GM21360 (cell line): ENCODE data around the gene SMC1B.

Source experiments
- ATAC-seq: cut with Tn5 transposase; IDR thresholded peaks from one replicate; pipeline ENCODE4 v1.9.1; 2021; ENCODE audit warnings: mild to moderate bottlenecking, moderate library complexity; ENCODE audit not compliant: unreplicated experiment

The SMC1B gene

GRCh38 chr22:45322873-45323525, 90.4 kb downstream of the SMC1B start:
- no peak for ATAC-seq

GRCh38 chr22:45321827-45322226, 91.6 kb downstream of the SMC1B start:
- no peak for ATAC-seq

- ATAC-seq = no peak
These were observed 92.9 kb downstream of the SMC1B start for GRCh38 chr22:45320357-45320976.

DNA sequence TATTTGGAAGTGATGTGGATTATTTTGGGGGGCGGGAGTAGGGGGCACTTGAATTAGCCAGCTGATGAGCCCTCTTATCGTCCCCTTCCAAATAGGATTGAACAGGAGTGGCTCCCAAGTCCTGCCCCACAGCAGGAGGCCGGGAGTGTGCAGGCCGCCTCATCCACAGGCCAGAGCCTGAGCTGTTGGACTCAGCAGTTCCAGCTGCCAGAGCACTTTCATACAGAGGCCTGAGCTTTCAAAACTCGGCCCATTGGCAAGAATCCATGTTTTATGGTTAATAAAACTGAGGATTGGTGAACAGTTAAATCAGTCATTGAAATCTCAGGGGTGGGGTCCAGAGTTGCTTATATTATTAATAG, 94.1 kb downstream of the SMC1B start:
- ATAC-seq = no peak

DNA sequence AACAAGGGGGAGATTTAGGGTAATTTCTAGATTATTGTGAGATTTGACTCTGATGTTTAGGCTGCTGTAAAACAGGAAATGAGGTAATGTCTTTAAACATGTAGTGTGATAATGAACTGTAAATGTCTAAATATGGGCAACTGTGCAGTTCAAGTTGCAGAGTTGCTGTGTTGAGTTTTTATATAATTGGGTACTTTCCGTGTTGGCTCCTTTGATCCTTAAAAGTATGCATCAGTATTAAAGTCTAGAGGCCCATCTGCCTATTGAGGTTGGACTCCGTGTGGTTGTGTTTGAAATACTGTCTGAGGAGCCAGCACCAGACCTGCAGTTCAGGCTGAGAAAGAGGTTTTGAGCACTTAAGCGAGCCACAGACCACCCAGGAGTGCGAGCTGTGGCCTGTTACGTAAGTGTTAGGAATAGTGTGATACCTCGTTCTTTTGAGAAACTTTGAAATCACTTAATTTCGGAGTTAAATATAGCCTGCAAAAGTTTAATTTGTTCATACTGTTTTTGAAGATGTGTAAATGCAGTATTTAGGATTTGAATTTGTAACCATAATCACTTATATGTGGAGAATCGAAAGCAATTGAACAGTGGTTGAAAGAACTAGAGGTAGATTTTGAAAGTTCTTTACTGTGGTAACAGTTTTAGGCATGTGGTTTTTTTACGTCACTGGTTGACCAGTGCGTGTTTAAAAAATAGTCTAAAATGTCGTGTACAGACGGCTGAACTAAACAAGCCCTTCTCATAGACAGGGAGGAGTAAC, 94.7 kb downstream of the SMC1B start:
- ATAC-seq = peak; percentile 42

DNA sequence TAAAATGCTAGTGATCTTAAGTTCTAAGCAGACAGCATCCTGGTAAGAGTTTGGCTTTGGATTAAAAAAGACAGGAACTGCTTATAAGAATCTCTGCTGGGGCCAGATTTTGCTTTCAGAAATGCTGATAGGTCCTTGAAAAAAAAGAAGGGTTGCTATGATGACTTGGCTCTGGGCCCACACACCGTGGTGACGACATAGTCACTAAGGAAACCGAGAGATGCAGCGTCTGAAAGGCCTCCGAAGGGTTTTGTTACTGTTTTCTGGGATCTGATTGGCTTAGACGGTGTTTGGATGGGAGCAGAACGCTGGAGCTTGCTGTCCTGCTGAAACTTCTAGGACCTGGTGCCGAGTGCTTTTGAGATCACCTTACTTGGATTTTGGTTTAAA, 95.2 kb downstream of the SMC1B start:
- ATAC-seq = peak; percentile 63

DNA sequence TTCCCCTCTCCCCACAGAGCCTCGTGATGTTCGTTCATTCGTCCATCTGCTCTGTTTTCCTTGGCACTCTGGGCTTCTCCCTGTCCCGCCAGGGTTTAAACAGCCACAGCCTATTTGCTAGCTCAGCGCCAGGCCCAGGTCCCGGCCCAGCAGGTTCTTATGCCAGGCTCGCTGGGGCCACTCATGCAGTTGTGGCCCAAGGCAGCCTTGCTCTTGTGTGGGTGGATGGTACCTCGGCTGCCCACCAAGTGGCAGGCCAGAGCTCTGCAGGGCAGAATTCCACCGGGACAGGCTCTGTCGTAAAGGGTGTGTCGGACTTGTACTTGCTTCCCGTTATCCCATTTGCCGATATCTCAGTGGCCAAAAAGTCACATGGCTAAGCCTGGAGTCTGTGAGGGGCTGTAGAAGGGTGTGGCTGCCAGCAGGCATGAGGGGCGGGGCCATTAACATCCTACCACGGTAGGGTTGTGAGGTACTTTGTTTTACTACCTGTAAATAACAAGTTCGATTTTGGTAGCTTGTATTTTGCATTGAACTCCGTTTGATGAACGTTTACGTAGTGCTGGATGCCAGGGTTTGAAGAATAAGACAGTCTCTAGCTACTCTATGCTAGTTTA, 95.7 kb downstream of the SMC1B start:
- no peak for ATAC-seq

- ATAC-seq = no peak
These were observed 96.4 kb downstream of the SMC1B start for GRCh38 chr22:45316796-45317526.

DNA sequence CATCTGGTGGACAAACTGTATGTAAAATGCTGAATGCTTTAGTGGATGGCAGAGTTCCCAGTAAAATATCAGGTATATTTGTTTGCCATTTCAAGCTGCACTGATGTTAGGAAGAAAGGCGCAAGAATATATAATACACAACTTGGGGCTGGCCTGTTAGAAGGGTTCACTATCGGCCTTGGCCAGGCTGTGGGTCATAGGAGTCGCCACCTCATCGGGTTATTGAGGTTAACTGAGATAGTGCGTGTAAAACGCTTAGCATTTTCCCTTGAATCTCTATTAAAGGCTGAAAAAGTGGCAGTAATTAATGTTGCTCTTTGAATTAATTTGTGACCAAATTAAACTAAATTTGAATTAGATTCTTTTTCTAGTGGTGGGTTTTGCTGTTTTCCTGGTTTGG, 98.6 kb downstream of the SMC1B start:
- no peak for ATAC-seq

GRCh38 chr22:45314054-45314721, 99.2 kb downstream of the SMC1B start:
- ATAC-seq = no peak

- ATAC-seq = no peak
These were observed 100.5 kb downstream of the SMC1B start for GRCh38 chr22:45312856-45313255.

GRCh38 chr22:45312415-45312814, 101.0 kb downstream of the SMC1B start:
- ATAC-seq = no peak

DNA sequence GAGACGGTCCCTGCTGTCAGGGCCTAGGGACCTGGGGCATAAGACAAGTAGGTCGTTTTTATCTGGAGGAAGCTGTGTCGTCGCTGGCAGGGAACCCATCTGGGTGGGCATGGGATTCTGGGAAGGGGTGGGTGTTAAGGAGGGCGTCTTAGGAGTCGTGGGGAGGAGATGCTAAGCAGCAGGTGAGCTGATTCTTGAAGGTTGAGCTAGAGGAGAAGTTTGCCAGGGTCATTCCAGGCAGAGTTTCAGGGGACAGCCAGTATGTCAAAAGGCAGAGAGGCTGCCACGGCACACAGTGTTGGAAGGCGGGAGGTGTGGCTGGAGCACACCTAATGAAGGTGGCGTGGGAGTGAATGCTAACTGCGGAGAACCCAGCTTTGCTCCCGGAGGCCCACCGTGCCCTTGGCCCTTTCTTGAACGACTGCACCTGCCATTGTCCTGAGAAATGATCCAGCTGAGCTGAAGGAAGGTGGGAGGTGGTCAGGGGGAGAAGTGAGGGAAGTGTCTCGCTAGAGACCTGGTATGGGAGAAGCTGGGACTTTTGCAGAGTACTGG, 102.3 kb downstream of the SMC1B start:
- ATAC-seq = no peak

- no peak for ATAC-seq
These were observed 102.9 kb downstream of the SMC1B start for GRCh38 chr22:45310331-45310976.

- peak; percentile 71 for ATAC-seq
These were observed 103.8 kb downstream of the SMC1B start, which contains the start of gene FAM118A for GRCh38 chr22:45309422-45310227. FAM118A (plus strand) TSS chr22:45309934; CDS start chr22:45322380, 12,446 bp downstream.

DNA sequence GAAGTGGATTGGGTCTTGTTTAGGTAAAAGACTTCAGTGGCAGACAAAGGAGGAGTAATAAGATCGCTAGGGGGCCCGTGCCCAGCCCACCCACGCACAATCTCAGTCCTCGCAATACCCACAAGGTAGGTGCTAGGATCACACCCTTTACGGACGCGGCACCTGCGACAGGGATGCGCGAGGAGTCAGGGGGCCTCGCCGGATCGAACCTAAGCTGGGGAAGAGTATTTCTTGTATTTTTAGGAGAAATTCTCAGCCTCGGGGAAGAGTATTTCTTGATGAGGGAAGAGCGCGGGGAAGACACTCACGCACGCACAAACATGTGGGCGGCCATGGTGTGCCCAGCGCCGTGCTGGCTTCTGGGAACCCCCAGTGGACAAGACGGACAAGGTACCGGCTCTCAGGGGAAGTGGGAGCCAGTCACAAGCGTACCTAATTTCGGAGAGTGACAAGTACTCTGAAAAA, 104.4 kb downstream of the SMC1B start:
- ATAC-seq = no peak

DNA sequence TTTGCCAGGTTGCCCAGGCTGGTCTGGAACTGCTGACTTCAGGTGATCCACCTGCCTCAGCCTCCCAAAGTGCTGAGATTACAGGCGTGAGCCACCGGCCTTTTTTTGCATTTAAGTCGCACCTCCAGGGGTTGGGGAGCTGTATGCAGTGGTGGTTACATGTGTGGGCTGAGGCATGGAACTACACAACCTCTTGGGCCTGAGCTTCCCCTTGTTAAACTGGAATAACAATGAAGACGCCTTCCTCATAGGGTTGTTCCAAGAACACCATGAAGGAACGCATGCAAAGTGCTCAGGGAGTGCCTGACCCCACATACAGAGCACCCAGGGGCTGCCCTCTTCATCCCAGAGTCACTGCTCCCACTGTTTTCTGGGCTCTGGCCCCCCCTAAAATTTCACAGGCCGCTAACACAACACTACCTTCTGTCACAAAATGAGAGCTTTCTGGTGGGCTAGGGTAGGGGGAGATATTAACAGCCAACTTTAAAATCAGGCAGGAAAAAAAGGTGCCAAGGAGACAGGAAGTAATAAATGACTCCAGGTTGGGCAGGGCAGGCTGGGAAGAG, 104.9 kb downstream of the SMC1B start:
- ATAC-seq = no peak

DNA sequence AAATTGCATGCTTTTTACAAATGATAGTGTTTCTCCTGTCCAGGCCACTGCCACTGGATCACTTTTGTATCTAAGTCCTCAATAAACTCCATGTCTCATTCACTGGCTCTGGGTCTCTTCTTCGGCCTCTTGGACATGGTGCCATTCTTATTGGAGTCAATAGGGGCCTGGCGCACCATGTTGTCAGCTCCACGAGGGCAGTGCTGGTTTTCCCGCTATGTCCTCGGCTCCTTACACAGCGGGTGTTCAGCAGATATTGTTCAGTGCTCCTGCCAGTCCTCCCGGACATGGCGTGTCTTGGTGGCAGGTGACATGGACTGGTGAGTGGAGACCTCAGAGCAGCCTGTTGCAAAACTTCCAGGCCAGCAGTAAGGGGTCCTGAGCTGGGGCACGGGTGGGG, 107.3 kb downstream of the SMC1B start:
- ATAC-seq = no peak
